Tibial artery (tissue), 4 donors: ENCODE results near the gene GALNT4.

Experiments
- DNase-seq, 2 donors: peaks; one replicate each; pipeline ENCODE4 v3.0.0-alpha.2; 2019
- H3K27ac ChIP-seq, 2 donors: fragments of 200-600 bp; sonication (generic) in 1 of 2; 1 replicate in 1 of 2; 2 replicates in 1 of 2; pipeline ENCODE4 v1.5.1; 2018 to 2019; ENCODE audit warnings: mild to moderate bottlenecking in 1 of 2
- H3K27me3 ChIP-seq, 2 donors: fragments of 200-600 bp; sonication (generic) in 1 of 2; one replicate each; pipeline versions ENCODE4 v1.5.1 to v1.6.0; 2016 to 2019
- H3K36me3 ChIP-seq, 3 donors: fragments of 200-600 bp; sonication (generic) in 2 of 3; one replicate each; pipeline ENCODE4 v1.5.1; 2016 to 2019; ENCODE audit warnings: mild to moderate bottlenecking in 2 of 3
- H3K4me1 ChIP-seq, 4 donors: fragments of 200-600 bp; sonication (generic) in 2 of 4; 1 replicate in 3 of 4; 2 replicates in 1 of 4; pipeline ENCODE4 v1.5.1; 2016 to 2019
- H3K4me3 ChIP-seq, 2 donors: fragments of 200-600 bp; sonication (generic) in 1 of 2; 1 replicate in 1 of 2; 2 replicates in 1 of 2; pipeline ENCODE4 v1.5.1; 2018 to 2019; ENCODE audit warnings: mild to moderate bottlenecking in 2 of 2
- H3K9me3 ChIP-seq, 3 donors: fragments of 200-600 bp; sonication (generic) in 1 of 3; one replicate each; pipeline ENCODE4 v1.5.1; 2016 to 2019
- CTCF ChIP-seq, 2 experiments: fragments of 200-600 bp in 1 of 2; fragments of 450-650 bp in 1 of 2; IDR thresholded peaks; one replicate each; pipeline ENCODE4 v1.5.1; 2017 to 2019; ENCODE audit warnings: antibody characterized with exemption in 2 of 2, mild to moderate bottlenecking in 1 of 2, moderate library complexity in 1 of 2
- intact Hi-C: fragments of 100-400 bp; cut with DNase I; formaldehyde crosslinking; loops from one replicate; pipeline ENCODE4 v1.15.0; 2023; ENCODE audit warnings: low total_unique reads

Gene GALNT4

GRCh38 chr12:89499857-89500256, 24.7 kb downstream of the GALNT4 start:
- H3K4me1 ChIP-seq, result no peaks in the 10 kb centered on the region
- H3K27me3 ChIP-seq, result no peaks in the 10 kb centered on the region
- H3K4me3 ChIP-seq, result no peak overlapping the region
- peaks cover 0 to 11% (median 8%) of the 10 kb centered on the region in 3 donors for H3K36me3 ChIP-seq
- no peak for TF ChIP-seq CTCF (IDR thresholded peaks at IDR 0.05)
- no peaks in the 10 kb centered on the region for H3K9me3 ChIP-seq
- intact Hi-C loops, result no loop called here
- H3K27ac ChIP-seq, result no peak overlapping the region
- DNase-seq, result no peak

DNA sequence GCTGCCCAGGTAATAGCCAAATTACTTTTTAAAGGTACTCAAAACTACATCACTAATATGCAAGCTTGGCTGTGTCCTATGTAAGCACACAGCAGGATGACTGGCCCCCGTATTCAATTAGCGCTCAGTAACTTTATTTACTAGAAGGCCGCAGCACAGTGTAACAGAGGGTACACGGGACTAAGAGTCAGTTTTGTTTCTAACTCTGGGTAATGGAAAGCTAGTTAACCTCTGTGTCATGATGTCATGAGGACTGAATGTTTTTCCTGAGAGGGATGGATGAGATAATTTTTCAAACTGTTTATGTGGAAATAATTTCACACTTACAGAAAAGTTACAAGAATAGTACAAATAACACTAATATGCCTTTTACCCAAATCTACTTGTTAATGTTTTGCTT, 27.1 kb downstream of the GALNT4 start:
- no peak overlapping the region for H3K27ac ChIP-seq
- no peak overlapping the region for H3K4me3 ChIP-seq
- no peaks in the 10 kb centered on the region for H3K27me3 ChIP-seq
- no peak for DNase-seq
- peaks cover 0 to 11% (median 8%) of the 10 kb centered on the region in 3 donors for H3K36me3 ChIP-seq
- H3K9me3 ChIP-seq, result no peaks in the 10 kb centered on the region
- no peak for TF ChIP-seq CTCF (IDR thresholded peaks at IDR 0.05)
- intact Hi-C loops, result no loop called here
- H3K4me1 ChIP-seq, result no peaks in the 10 kb centered on the region

GRCh38 chr12:89497005-89497404, 27.6 kb downstream of the GALNT4 start:
- no peak for TF ChIP-seq CTCF (IDR thresholded peaks at IDR 0.05)
- no peaks in the 10 kb centered on the region for H3K9me3 ChIP-seq
- peaks cover 0 to 11% (median 8%) of the 10 kb centered on the region in 3 donors for H3K36me3 ChIP-seq
- H3K27me3 ChIP-seq, result no peaks in the 10 kb centered on the region
- intact Hi-C loops, result no loop called here
- H3K27ac ChIP-seq, result no peak overlapping the region
- DNase-seq, result no peak
- no peak overlapping the region for H3K4me3 ChIP-seq
- no peaks in the 10 kb centered on the region for H3K4me1 ChIP-seq

DNA sequence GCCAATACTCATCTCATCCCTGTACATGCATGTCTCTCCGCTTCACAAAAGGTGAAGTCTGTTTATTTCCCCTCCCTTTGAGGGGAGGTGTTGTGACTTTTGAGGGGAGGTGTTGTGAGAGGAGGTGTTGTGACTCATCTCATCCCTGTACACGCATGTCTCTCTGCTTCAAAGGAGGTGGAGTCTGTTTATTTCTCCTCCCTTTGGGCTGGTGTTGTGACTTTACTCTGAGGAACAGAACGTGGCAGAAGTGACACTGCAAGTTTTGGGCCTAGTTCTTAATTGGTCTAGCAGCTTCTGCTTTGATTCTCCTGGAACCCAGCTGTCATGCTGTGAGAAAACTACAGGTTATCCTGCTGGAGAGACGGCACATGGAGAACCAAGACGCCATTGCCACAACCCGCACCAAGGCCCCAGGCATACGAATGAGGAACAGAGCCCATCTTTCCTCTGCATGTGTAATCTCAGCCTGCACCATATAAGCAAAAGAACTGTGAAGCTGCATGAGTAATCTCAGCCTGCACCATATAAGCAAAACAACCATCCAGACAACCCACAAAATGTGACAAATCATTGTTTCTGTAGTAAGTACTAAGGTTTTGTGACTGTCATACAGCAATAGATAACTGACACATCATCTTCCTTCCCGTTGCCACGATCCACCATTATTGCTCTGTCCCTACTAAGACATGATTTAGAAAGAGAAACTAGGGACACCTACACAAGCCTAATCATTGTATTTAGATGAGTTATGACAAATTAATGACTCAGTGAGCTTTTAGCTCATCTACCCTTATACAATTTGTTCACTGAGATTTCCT, 30.0 kb downstream of the GALNT4 start:
- intact Hi-C loops, result no loop called here
- no peak overlapping the region for H3K27ac ChIP-seq
- H3K27me3 ChIP-seq, result no peaks in the 10 kb centered on the region
- no peak for TF ChIP-seq CTCF (IDR thresholded peaks at IDR 0.05)
- H3K36me3 ChIP-seq, result peaks cover 5 to 35% (median 14%) of the 10 kb centered on the region in 3 donors
- H3K4me3 ChIP-seq, result no peak overlapping the region
- no peaks in the 10 kb centered on the region for H3K9me3 ChIP-seq
- DNase-seq, result no peak
- no peaks in the 10 kb centered on the region for H3K4me1 ChIP-seq

DNA sequence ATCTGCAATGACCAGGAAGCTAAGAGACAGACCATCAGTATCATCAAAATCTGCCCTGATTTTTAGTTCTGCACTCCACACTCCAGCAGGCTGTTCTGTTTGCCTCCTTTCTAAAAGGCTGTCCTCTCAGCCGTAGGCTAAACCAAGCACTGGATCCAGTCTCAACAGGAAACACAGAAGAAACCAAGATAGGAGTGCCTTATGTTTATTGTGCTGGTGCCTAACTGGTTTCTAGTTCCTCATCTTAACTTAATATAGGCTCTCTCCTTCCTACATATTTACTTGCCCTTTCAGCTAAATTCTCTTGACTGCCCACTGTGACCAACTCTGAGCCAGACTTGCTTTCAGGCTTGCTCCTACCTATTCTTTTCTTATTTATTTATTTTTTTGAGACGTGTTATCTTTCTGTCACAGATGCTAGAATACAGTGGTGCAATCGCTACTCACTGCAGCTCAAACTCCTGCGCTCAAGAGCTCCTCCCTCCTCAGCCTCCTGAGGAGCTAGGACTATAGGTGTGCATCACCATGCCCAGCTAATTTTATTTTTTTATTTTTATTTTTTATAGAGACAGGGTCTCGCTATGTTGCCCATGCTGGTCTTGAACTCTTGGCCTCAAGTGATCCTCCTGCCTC, 30.8 kb downstream of the GALNT4 start:
- intact Hi-C loops, result no loop called here
- Histone ChIP-seq H3K4me1 (no peaks in the 10 kb centered on the region), H3K36me3 (peaks cover 6 to 43% (median 15%) of the 10 kb centered on the region in 3 donors), H3K27me3 (no peaks in the 10 kb centered on the region), H3K27ac (no peak overlapping the region), H3K4me3 (no peak overlapping the region), H3K9me3 (no peaks in the 10 kb centered on the region)
- TF ChIP-seq CTCF (IDR thresholded peaks at IDR 0.05), result no peak
- no peak for DNase-seq
